T1000 (cell line): Measurements from ENCODE around the gene OR1D5.
"Not testable (repeated sequence)": the region's sequence is repeated elsewhere in the genome, so short reads cannot be mapped to it uniquely, and the experiment has no call there.

Source experiments
- DNase-seq: peaks from one replicate; lab custom pipeline; 2025; ENCODE audit warnings: mixed read lengths; lab: John Stamatoyannopoulos, UW

OR1D5 gene, protein sequence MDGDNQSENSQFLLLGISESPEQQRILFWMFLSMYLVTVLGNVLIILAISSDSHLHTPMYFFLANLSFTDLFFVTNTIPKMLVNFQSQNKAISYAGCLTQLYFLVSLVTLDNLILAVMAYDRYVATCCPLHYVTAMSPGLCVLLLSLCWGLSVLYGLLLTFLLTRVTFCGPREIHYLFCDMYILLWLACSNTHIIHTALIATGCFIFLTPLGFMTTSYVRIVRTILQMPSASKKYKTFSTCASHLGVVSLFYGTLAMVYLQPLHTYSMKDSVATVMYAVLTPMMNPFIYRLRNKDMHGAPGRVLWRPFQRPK

DNA sequence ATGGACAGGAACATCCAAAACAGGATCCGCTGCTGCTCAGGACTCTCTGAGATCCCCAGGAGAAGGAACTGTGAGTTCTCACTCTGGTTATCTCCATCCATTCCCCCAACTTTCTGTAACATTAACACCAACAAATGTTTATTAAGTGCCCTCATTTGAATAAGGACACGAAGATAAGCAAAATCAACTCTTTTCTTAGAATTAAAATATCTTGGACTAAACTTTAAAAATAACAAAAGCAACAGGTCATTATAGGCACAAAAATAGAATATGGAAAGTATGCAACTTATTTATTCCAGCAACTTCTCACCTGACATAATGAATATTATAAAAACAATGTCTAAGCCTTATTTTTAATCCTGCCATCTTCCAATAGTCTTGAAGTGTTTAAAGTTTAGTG is at the start of gene OR1D5:
Gene OR1D5, minus strand, starts transcription at position 101 of the 400 bp plus-strand sequence. Its CDS starts 0 bp downstream, at position 101.
- DNase-seq = not testable (repeated sequence)

DNA sequence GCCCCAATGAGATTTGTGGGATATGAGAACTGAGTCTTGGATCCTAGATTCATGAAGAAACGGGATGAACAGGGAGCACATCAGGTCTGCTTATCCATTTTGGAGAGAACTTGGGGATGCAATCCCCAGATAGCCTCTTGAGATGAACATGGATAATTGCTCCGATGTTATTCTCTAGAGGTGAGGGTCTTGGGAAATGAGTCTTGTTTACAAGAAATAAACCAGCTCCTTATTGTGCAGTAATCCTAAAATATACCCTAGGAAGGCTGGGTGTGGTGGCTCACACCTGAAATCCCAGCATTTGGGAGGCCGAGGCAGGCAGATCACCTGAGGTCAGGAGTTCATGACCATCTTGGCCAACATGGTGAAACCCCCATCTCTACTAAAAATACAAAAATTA is 40.9 kb upstream of the OR1D5 start, which contains the start of gene OR1D2:
Gene OR1D2, minus strand, starts transcription at position 101 of the 400 bp plus-strand sequence. CDS start 11,426 bp downstream, outside the sequence.
- DNase-seq = no peak

DNA sequence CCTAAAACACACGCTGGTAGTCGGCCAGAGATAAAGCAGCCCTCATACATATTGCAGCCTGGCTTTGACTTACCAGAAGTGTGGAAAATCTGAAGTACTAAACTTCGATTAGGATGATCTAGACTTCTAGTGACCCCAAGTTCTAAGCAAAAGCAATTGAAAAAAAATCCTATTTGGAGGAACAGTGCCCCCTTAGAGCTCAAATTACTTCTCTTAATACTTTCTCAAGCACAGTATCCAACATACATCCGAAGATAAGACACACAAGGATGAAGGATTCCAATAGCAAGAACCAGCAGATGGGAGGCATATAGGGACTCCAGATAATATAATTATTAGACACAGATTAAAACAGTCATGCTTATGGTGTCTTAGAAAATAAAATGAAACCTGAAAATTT is 10.4 kb upstream of the OR1D5 start:
- DNase-seq = not testable (repeated sequence)

DNA sequence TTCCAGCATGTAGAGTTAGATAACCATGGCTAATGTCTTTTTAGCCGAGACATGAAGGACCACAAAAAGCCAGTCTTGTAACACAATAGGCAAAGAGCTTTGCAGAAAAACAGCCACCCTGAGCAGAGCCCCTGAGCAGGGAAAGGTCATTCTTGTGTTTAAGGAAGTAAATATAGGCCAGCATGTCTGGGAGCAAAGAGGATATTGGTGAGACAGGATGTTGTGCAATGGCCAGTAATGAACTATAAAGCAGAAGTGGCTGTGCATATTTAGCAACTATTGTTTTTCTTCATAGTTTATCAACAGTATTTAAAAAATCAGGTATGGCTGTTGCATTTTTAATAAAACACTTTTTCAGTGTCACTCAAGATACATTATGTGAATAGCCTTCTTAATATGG is 1.8 kb upstream of the OR1D5 start:
- DNase-seq = not testable (repeated sequence)

DNA sequence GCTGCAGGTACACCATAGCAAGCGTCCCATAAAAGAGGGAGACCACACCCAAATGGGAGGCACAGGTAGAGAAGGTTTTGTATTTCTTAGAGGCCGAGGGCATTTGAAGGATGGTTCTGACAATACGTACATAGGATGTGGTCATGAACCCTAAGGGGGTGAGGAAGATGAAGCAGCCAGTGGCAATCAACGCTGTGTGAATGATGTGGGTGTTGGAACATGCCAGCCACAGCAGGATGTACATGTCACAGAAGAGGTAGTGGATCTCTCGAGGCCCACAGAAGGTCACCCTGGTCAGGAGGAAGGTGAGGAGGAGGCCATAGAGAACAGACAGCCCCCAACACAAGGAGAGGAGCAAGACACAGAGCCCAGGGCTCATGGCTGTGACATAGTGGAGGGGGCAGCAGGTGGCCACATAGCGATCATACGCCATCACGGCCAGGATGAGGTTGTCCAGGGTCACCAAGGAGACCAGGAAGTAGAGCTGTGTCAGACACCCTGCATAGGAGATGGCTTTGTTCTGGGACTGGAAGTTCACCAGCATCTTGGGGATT is 506 bp downstream of the OR1D5 start:
- DNase-seq = not testable (repeated sequence)

DNA sequence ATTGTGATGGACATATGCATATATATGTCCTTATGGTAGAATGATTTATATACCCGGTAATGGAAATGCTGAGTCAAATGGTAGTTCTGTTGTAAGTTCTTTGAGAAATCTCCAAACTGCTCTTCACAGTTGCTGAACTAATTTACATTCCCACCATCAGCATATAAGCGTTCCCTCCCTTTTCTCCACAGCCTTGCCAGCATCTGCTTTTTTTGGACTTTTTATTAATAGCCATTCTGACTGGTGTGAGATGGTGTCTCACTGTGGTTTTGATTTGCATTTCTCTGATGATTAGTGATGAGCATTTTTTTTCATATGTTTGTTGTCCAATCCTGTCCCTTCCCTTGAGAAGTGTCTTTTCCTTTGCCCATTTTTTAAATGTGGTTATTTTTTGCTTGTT is 8.5 kb downstream of the OR1D5 start:
- not testable (repeated sequence) for DNase-seq

DNA sequence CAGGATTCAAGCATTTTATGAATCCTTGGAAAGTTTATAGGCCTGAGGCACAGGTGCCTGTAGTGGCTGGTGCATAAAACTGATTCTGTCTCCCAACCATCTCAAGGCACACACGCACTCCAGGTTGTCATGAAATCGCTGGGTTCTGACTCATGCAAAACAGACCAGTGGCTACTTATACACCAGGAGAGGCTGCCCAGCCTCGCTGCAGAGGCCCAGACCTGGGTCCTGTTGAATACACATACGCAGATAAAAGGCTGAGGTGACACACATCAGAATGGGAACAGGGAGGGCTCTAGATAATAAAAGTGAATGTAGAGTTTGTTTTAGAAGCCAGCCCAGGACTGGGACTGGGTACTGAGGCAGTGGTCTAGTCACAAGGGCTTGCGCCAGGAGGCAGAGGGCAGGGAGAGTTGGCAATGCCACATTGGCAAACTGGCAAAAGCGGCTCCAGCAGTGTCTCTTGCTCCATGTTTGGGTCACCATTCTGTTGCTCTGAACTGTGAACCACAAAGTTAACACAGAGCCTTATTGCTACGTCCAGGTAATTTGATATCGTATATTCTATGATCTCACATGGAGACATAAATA is 13.6 kb downstream of the OR1D5 start:
- DNase-seq = no peak

DNA sequence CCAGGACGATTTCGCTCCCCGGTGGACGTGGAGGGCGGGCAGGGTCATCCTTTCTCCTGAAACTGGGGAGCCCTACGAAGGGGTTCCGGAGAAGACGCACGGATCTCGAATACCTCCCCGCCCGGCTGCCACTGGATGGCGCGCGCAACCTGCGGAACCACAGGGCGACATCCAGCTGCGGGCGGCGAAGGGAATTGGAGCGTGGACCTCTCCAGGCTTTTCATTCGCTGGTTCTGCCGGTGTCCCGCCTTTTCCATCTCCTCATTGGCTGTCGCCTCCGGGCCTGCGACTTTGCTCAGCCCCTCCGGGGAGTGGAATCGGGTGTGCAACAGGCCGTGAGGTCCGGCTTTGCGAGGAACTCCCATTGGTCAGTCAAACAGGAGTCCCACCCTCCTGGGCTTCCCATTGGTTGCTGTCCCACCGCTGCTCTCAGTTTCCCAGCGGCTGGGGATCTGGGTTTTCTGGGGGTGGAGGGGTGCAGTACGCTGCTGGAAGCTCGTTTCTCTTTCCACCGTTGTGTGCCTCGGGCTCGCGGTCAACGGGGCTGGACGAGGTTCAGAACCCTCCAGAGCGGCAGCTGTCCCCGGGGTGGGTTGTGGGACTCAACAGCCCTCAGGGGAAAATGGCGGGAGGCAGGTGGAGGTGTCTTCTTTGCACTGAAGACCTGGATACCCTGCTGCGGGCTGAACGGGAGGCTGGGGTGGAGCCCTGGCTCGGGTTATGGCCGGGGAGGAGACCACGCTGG is 14.5 kb downstream of the OR1D5 start:
- peak; percentile 96 for DNase-seq

DNA sequence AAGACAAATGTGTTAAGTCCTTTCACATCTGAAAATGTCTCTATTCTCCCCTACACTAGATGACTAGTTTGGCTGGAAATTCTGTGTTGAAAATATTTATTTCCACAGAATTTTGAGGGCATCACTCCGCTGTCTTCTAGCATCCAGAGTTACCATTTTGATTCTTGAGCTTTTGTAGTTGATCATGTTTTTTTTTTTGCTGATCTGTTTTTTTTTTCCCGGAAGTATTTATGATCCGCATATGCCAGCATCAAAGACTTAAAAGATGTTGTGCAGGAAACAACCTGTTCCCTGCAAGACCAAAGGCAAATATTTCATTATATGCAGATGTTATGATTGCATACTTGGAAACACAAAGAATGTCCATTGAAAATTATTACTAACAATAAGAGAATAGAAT is 16.7 kb downstream of the OR1D5 start:
- DNase-seq = no peak

DNA sequence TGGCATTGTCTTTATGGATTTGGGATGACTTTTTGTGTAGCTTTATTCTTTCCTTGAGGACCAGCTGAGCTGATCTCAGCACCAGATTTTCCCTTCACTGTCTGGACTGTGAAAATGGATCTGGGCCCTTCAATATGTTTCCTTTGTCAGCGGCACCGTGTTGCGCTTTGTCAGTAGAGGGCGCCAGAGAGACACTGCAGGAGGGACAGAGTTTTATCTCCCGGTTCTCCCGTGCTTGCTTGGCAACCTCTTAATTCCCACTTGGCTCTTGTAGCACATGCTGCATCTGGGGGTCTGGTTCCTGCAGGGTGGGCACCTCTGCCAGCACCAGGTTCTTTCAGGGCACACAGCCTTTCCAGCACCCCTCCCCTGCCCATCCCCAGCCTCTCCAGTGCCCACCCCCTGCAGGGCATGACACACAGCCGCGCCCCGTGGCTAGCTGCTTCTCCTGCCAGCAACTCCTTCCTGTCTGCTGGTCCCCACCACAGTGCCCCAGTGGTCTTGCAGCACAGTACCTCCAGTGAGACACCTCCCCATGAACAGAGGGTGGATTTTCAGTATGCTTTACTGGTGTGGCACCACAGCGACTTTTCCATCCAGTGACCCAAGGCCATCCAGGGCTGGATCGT is 19.6 kb downstream of the OR1D5 start:
- DNase-seq = no peak

DNA sequence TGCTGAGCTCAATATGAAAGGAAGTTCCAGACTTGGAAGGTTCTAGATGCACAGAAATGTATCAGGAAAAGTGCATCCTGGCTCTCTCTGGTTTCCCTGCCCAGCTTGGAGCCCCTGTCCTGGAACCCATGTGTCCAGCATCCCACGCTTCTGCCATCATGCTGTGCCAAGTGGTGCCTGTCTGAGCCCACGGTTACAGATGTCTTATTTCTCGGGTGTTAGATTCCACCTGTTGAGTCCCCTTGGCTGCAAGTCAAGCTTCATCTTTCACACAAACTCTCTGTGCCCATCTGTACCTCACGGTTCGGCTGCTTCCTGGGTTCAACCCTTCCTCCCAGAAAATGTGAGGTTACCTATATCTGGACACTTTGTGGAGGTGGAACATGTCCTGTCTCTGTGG is 22.5 kb downstream of the OR1D5 start:
- no peak for DNase-seq

DNA sequence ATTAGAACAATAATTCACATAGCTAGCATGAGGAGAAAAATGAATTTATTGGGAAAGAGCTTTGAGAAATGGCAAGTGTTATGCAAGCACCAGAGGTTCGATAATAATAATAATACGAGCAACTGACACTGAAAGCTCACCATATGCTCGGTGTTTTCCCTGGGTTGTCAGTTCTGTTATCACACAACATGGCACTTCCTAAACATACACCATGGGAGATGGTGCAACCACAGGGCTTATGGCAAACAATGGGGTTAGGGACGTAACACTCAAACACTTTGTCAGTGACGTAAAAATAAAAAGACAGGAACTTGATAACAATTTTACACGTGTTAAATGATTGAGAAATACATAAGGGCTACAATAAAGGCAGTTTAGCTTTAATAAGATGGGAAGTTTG is 23.7 kb downstream of the OR1D5 start:
- no peak for DNase-seq

DNA sequence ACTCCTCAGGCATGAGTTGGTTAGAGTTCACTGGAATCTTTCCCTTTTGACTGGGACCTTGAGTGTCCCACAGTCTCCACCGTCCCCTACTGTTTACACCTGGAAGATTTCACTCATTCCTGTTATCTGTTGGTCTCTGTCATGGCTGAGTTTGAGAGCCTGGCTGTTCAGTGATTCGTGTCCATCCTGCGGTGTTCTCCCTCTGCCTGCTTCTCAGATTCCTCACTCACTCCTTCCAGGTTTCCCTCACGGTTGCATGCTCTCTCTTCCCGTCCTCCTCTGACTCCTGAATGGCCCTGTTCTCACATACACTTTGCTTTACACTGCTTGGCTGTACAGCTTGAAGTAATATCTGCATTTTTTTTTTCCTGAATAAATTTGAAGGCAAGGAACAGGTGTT is 24.5 kb downstream of the OR1D5 start:
- no peak for DNase-seq

DNA sequence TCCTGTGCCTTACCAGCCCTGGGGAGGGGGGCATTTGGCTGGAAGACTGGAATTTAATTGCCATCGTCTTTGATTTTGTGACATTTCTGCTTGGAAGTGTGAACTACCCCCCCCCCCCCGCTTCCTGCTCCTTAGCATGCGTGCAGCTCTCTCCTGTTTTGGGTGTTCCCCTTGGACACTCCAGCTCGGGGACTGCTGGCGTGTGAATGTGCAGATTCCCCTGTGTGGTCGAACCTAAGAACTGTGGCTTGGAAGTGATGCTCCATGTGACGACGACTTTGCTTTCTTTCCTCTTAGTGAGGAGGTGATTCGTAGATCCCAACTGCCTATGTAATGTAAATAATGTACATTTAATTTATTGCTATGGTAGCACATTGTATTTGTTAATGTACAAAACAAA is 26.1 kb downstream of the OR1D5 start:
- no peak for DNase-seq

DNA sequence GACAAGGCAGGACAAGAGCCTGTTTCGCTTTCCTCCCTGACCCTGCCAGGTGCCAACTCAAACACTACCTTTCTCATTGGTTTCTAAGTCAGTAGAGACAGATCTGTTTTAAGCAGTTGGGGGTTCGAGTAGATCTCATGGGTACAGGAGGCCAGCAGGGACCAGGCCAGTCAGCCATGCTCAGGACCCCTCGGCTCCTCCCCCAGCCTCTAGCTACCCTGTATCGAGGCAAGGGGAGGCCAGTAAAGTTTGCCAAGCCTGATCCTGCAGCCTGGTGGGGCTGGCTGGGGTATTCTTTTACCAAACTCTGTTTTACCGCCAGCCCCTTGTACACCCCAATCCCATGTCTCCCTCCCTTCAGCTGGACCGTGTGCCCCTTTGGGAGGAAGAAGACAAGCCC is 26.6 kb downstream of the OR1D5 start:
- no peak for DNase-seq

DNA sequence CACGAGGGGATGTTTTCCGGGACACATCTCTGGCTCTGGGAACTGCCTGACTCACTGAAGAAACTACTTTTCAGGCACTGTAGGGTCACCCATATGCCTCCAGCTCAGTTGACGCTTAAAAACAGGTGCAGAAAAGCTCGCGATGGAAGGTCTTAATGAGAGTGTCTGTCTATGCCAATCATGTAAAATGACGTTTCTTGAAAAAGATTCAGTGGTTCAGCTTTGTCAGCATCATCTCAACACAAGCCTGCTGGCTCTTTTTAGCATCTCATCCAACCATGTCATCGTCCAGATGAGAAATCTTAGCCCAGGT is 27.5 kb downstream of the OR1D5 start:
- DNase-seq = no peak

DNA sequence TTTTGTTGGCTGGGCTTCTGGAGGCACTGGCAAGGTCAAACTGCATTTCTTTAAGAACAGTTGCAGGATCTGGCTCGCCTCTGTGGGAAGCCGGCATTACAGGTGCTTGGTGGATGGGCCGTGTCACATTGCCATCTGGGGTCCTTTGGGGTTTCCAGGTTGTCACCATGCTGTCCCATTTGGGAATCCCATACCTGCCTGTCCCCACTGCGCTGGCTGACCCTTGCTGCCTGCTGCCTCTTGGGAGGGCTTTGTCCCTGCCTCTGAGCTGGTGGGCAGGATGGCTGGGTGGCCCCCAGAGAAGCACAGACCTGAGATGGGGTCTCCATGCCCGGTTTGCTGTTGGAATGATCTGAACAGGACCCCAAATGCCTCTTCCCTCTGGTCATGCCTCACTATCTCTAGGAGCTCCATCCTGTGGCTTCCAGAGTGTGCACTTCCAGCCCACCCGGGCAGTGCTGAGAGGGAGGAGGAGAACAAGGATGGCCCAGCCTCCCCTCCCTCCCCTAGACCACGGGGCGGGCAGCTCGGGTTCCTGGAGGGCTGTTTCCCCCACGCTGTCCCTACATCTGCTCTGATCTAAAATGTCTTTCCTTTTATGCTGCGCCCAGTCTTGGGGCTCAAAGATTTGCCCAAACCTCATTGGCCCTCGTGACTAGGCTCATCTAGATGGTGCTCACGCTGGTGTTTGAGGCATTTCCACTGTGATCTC is 28.0 kb downstream of the OR1D5 start:
- no peak for DNase-seq

DNA sequence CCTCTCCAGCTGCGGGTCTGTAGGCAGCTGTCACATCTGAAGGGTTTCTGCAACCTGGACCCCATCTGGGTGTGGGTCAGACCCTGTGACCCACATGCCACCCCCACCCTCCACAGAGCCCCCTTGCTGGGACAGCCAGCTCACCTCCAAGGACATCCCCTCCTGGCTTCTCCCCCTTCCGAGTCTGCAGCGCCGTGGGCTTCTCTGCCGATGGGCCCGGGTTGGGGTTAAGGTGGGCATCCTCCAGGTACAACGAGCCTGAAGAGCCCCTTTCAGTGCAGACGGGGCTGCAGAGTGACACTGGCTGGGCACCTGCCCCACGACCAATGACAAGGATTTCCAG is 28.9 kb downstream of the OR1D5 start:
- DNase-seq = no peak

DNA sequence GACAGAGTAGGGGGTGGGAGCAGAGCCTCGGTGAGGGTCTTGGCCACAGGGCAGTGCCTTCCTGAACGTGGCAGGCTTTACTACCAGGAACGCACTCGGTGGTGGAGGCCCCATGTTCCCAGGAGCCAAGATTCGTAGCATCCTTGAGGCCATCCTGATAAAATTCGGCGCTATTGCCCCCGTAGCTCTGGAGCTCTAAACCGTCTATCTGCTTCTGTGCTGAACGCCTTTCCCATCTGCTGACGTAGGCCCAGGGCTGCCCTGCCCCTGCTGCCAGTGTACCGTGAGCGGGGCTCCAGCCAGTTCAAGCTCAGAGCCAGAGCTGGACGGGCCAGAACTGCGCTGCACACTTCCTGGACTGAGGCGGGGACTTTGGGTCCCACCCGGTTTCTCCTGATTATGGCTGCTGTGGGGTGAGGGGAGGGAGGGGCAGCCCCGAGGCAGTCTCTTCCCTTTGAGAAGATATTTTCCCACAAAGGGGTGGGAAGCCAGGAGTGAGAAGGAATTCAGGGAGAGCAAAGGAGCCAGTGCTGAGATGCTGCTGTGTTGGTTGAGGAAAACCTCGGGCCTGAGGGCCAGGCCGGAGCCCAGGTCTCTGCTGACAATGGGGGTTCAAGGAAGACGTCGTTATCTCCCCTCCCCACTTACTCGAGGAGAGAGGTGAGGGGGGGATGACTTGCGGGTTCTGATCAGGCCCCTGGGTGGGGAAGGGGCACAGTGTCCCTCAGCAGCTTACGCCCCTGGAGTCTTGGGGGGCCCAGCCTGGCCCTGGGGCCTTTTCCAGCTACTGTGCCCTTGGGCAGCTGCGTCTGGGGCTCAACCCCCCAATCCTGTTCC is 29.4 kb downstream of the OR1D5 start:
- DNase-seq = no peak

DNA sequence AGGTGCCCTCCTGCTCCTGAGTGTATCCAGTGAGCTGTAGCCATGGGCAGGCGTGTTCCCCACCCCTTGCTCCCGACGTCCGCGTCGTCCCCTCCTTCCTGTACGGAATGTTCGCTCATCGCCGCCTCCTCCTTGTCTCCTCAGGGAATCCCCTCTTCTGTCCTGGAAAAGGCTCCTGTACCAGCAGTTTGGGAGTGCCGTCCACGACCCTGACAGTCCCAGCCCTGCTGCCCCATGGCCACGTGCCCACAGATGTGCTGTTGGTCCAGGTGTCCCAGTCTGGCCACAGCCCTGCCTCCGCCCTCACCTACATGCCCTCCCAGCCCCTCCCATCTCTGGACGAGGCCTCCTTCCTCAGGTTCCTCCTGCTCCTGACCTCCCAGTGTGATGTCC is 30.2 kb downstream of the OR1D5 start:
- DNase-seq = no peak
